ENCODE data around the gene PLCB3.

PLCB3 gene

DNA sequence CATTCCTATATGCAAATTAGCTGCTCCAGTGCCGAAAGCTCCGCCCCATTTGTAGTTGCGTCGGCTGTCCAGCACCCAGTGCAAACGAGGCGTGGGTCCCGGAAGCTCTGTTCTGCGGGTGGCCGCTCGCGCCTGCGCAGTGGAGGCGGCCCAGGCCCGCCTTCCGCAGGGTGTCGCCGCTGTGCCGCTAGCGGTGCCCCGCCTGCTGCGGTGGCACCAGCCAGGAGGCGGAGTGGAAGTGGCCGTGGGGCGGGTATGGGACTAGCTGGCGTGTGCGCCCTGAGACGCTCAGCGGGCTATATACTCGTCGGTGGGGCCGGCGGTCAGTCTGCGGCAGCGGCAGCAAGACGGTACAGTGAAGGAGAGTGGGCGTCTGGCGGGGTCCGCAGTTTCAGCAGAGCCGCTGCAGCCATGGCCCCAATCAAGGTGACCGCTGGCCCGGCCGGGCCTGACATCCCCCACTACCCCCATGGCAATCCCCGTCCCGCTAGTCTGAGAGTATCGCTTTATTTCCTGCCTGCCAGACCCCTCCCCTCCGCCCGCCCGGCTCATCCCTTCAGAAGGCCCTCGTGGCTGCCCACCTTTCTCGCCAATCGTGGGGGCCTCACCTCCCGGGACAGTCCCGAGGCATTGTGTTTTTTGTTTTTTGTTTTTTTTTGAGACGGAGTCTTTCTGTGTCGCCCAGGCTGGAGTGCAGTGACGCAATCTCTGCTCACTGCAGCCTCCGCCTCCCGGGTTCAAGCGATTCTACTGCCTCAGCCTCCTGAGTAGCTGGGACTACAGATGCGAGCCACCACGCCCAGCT lies 66.8 kb downstream of the PLCB3 start, which contains the start of gene PRDX5:
TSS of gene PRDX5 (plus strand) at position 161 of the 805 bp plus-strand sequence. CDS start at position 256, 95 bp downstream.
- peak; percentile 87 to 89 for DNase-seq (ENCODE audit: low read depth in 1 of 2, low spot score in 1 of 2)

All from stimulated activated CD4-positive, alpha-beta T cell treated with anti-CD3 and anti-CD28 coated beads, Interleukin-15, amount 100 ng/mL, for 1 hour (primary cell).